ENCODE measurements around the gene ZNF732.

The ZNF732 gene

GRCh38 chr4:304969-305680 is at the start of gene ZNF732:
ZNF732 (minus strand) TSS chr4:305474; CDS start chr4:305310, 164 bp downstream.
- DNase-seq (ENCODE audit: low read depth) = peak; percentile 94

GRCh38 chr4:340011-340410 is 34.7 kb upstream of the ZNF732 start:
- DNase-seq (ENCODE audit: low read depth) = peak; percentile 6
- TF ChIP-seq, protein P1, sequence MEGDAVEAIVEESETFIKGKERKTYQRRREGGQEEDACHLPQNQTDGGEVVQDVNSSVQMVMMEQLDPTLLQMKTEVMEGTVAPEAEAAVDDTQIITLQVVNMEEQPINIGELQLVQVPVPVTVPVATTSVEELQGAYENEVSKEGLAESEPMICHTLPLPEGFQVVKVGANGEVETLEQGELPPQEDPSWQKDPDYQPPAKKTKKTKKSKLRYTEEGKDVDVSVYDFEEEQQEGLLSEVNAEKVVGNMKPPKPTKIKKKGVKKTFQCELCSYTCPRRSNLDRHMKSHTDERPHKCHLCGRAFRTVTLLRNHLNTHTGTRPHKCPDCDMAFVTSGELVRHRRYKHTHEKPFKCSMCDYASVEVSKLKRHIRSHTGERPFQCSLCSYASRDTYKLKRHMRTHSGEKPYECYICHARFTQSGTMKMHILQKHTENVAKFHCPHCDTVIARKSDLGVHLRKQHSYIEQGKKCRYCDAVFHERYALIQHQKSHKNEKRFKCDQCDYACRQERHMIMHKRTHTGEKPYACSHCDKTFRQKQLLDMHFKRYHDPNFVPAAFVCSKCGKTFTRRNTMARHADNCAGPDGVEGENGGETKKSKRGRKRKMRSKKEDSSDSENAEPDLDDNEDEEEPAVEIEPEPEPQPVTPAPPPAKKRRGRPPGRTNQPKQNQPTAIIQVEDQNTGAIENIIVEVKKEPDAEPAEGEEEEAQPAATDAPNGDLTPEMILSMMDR (conservative IDR thresholded peaks at IDR 0.05; ENCODE audit: low read depth, low read length) = peak; percentile 33
- H3K4me3 ChIP-seq (ENCODE audit: low read depth, low read length) = no peak overlapping the region

More at GRCh38 chr4:304969-305680, at the start of gene ZNF732:
- TF ChIP-seq, protein P1 (conservative IDR thresholded peaks at IDR 0.05; ENCODE audit: low read depth, low read length) = no peak
- peak within 1 kb of the TSS; percentile 74 for H3K4me3 ChIP-seq (ENCODE audit: low read depth, low read length)

DNA sequence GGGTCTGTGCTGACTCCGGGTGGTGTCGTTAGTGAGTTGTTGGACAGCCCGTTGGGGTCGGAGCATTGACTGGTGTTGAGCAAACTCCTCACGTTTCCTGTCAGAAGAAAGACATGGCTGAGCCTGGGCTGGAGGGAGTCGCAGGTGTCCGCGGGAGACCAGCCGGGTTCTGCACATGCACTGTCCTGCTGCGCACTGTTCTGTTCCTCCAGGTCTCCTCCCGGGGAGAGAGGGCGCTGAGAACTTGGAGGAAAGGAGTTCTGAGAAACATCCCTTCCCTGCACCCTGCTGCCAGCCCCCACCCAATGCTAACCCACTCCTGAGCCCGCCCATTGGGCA is 33.5 kb upstream of the ZNF732 start:
- DNase-seq (ENCODE audit: low read depth) = peak; percentile 14
- peak overlapping the region; percentile 85 for H3K4me3 ChIP-seq (ENCODE audit: low read depth, low read length)
- TF ChIP-seq, protein P1 (conservative IDR thresholded peaks at IDR 0.05; ENCODE audit: low read depth, low read length) = no peak

DNA sequence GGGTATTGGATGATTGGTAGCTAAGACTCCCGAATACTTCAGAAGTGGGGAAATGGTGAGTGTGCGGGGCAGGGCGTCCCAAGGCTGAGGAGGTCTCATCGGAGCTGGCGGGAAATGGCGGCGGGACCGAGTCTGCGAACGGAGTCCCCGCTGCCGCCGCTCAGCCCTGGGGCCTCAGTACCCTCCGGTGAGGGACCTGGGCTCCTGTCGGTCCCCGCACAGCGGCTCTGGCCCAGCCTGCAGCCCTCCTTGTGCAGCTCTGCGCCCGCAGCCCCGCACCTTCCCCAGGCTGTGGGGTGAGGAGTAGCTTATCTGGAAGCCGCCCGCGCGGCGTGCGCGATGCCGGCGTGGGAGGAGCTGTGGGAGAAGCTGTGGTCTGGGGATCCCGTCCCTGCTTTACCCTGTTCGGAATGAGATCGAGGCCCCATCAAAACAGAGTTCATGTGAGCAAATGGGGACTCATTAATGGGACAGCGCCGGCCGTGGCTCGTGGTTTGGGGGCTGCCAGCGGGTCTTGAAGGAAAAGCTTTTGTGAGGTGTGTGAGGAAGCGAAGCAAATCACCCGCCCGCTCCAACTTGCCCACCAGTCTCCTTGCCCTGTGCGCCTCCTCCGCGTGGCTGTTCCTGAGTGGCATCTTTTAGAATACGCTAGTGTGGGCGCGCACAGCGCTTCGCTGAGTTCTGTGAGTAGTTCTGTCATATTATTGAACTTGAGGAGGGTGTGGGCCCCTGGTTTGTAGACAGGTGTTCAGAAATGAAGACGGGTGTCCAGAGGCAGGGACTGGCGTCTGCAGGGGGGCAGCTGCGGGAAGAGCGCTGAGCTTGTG is 32.9 kb upstream of the ZNF732 start:
- TF ChIP-seq, protein P1 (conservative IDR thresholded peaks at IDR 0.05; ENCODE audit: low read depth, low read length) = no peak
- peak; percentile 54 for DNase-seq (ENCODE audit: low read depth)
- H3K4me3 ChIP-seq (ENCODE audit: low read depth, low read length) = peak overlapping the region; percentile 85

DNA sequence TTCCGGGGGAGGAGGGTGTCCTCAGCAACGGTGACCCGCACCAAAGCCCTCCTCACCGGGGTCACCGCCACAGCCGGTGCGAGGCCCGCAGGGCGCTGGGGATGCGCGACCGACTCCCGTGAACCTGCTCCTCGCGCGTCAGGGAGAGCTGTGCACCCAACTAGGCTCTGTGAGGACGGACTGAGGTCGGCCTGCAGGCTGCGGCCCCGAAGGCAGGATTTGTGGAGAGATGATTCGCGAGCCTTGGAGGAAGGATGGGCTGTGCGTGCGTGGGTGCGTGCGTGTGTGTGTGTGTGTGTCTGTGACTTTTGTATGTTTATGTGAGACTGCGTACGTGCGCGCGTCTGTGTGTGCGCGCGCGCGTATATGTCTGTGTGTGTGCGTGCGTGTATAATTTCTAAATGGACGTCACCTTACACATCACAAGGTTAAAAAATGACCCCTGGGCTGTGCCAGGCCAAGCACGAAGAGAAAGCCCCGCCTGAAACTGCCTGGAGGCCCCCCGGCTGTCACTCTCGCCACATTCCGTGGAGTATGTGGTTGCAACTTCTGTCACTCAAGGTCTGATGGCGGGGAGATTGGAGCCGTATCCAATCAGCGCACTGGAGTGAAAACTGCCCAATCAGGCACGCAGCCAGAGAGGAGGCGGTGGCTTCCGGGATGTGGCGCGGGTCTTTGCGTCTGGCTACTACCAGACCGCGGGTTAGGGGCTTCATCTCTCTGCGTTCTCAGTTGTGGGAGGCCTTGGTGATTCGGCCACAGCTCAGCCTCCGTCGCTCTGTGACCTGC is 32.1 kb upstream of the ZNF732 start, which contains the start of gene ZNF141:
Gene ZNF141, plus strand, starts transcription at position 672 of the 789 bp plus-strand sequence. CDS start 170 bp downstream, outside the sequence.
- H3K4me3 ChIP-seq (ENCODE audit: low read depth, low read length) = peak within 1 kb of the TSS; percentile 85
- peak; percentile 99 for DNase-seq (ENCODE audit: low read depth)
- TF ChIP-seq, protein P1 (conservative IDR thresholded peaks at IDR 0.05; ENCODE audit: low read depth, low read length) = no peak

DNA sequence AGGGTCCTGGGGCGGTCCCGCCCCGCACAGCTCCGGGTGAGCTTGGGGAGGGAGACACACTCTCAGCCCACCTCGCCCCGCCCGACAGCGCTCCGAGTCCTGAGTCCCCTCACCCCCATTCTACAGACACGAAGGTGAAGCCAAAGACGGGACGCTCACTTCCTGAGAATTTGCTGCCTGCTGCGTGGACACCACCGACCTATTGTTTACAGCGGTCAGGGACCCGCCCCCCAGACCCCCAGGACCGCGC is 31.5 kb upstream of the ZNF732 start:
- peak overlapping the region; percentile 85 for H3K4me3 ChIP-seq (ENCODE audit: low read depth, low read length)
- TF ChIP-seq, protein P1 (conservative IDR thresholded peaks at IDR 0.05; ENCODE audit: low read depth, low read length) = no peak
- DNase-seq (ENCODE audit: low read depth) = no peak
